Ascending aorta (tissue), 2 donors: ENCODE results near the gene SFSWAP. TPM values are rescaled to one million over a fixed set of nuclear protein-coding genes. Genes with fewer than 3 reads are reported as not detected.
A peak's percentile ranks its signal among the peaks of the same experiment; 100 is the strongest.

Source experiments
- DNase-seq, 2 donors: peaks; one replicate each; pipeline ENCODE4 v3.0.0-alpha.2; 2019; ENCODE audit warnings: low spot score in 2 of 2
- H3K27ac ChIP-seq, 2 donors: fragments of 200-600 bp; sonication (generic); one replicate each; pipeline ENCODE4 v1.5.1; 2016 to 2017; ENCODE audit warnings: mild to moderate bottlenecking in 1 of 2
- H3K27me3 ChIP-seq: fragments of 200-600 bp; sonication (generic); one replicate; pipeline ENCODE4 v1.5.1; 2017
- H3K36me3 ChIP-seq, 2 donors: fragments of 200-600 bp; sonication (generic); one replicate each; pipeline ENCODE4 v1.5.1; 2016
- H3K4me1 ChIP-seq, 2 donors: fragments of 200-600 bp; sonication (generic); one replicate each; pipeline ENCODE4 v1.5.1; 2016 to 2017; ENCODE audit warnings: mild to moderate bottlenecking in 1 of 2
- H3K4me3 ChIP-seq, 2 donors: fragments of 200-600 bp; sonication (generic); one replicate each; pipeline ENCODE4 v1.5.1; 2016 to 2017; ENCODE audit warnings: mild to moderate bottlenecking in 1 of 2
- H3K9me3 ChIP-seq, 2 donors: fragments of 200-600 bp; sonication (generic); one replicate each; pipeline ENCODE4 v1.5.1; 2016
- intact Hi-C: fragments of 100-400 bp; cut with DNase I; formaldehyde crosslinking; loops from one replicate; pipeline ENCODE4 v1.15.1; 2023
- total RNA-seq: library from RNA; depleted of rRNA; stranded (reverse); fragments of >200 nt; gene quantifications from one replicate; pipeline ENCODE4 v1.1.0, GENCODE V29; 2016
- TF ChIP-seq, protein P1 (sequence below), 3 experiments: fragments of 200-600 bp in 2 of 3; fragments of 450-650 bp in 1 of 3; sonication (generic) in 2 of 3; IDR thresholded peaks; one replicate each; pipeline ENCODE4 v1.5.1; 2016 to 2019; ENCODE audit warnings: antibody characterized with exemption in 3 of 3, mild to moderate bottlenecking in 1 of 3, moderate library complexity in 1 of 3

Gene SFSWAP
- total RNA-seq, 1 donor from 2014 or later, result 15.8 TPM

DNA sequence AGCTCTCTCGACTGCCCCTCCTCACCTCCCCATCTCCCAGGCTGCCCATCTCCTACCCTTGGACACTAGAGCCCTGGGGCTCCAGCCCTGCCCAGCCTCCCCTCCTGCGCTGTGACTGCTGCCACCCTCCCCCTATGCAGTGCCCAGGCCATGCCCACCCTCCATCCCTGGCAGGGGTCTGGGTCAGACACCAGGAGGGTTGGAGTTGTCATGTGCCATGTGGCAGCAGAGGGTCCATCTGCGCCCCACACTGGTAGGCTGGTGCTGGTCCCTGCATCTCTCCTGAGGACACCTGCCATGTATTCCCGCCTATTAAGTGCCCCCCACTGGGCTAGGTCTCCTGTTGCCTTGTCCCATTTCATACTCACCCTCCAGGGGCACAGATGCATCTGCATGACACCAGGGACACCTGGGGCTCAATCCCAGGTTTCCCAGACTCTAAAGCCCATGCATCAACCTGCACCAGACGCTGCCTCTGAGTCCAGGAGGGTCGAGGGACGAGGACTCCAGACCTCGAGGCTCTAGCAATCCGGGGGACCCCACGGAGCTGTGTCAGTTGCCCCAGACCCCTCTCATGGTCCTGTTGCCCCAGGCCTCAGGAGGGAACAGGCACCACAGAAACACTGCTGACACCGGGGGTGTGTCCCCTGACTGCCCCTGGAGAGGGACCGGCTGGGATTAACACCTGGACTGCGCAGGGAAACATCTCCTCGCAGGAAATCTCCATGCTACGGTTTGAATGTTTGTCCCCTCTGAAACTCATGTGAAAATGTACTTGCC lies 23.4 kb upstream of the SFSWAP start:
- TF ChIP-seq, protein P1, sequence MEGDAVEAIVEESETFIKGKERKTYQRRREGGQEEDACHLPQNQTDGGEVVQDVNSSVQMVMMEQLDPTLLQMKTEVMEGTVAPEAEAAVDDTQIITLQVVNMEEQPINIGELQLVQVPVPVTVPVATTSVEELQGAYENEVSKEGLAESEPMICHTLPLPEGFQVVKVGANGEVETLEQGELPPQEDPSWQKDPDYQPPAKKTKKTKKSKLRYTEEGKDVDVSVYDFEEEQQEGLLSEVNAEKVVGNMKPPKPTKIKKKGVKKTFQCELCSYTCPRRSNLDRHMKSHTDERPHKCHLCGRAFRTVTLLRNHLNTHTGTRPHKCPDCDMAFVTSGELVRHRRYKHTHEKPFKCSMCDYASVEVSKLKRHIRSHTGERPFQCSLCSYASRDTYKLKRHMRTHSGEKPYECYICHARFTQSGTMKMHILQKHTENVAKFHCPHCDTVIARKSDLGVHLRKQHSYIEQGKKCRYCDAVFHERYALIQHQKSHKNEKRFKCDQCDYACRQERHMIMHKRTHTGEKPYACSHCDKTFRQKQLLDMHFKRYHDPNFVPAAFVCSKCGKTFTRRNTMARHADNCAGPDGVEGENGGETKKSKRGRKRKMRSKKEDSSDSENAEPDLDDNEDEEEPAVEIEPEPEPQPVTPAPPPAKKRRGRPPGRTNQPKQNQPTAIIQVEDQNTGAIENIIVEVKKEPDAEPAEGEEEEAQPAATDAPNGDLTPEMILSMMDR (IDR thresholded peaks at IDR 0.05), result no peak
- intact Hi-C loops, result no loop called here
- peak in 1 of 2 donors; percentile 43 for DNase-seq

DNA sequence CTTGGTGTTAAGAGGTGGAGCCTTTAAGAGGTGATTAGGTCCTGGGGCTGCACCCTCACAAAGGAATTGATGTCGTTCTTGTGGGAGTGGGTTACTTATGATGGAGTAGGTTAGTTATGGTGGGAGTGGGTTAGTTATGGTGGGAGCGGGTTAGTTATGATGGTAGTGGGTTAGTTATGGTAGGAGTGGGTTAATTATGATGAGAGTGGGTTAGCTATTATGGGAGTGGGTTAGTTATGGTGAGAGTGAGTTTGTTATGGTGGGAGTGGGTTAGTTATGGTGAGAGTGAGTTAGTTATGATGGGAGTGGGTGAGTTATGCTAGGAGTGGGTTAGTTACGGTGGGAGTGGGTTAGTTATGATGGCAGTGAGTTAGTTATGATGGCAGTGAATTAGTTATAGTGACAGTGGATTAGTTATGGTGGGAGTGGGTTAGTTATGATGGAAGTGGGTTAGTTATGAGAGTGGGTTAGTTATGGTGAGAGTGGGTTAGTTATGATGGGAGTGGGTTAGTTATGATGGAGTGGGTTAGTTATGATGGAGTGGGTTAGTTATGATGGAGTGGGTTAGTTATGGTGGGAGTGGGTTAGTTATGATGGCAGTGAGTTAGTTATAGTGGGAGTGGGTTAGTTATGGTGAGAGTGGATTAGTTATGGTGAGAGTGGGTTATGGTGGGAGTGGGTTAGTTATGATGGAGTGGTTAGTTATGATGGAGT lies 22.6 kb upstream of the SFSWAP start:
- TF ChIP-seq, protein P1 (IDR thresholded peaks at IDR 0.05), result no peak
- H3K27me3 ChIP-seq, result no peaks in the 10 kb centered on the region

More for the DNA sequence above, 23.4 kb upstream of the SFSWAP start:
- Histone ChIP-seq H3K4me1 (no peaks in the 10 kb centered on the region), H3K27ac (no peak overlapping the region), H3K36me3 (no peaks in the 10 kb centered on the region), H3K9me3 (no peaks in the 10 kb centered on the region), H3K27me3 (no peaks in the 10 kb centered on the region), H3K4me3 (no peak overlapping the region)

DNA sequence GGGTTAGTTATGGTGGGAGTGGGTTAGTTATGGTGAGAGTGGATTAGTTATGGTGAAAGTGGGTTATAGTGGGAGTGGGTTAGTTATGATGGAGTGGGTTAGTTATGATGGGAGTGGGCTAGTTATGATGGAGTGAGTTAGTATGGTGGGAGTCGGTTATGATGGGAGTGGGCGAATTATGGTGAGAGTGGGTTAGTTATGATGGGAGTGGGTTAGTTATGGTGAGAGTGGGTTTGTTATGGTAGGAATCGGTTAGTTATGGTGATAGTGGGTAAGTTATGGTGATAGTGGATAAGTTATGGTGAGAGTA lies 22.1 kb upstream of the SFSWAP start:
- intact Hi-C loops, result no loop called here
- no peaks in the 10 kb centered on the region for H3K27me3 ChIP-seq

More for the DNA sequence above, 22.6 kb upstream of the SFSWAP start:
- DNase-seq, result no peak
- intact Hi-C loops, result no loop called here
- H3K9me3 ChIP-seq, result no peaks in the 10 kb centered on the region
- no peaks in the 10 kb centered on the region for H3K36me3 ChIP-seq
- H3K27ac ChIP-seq, result no peak overlapping the region
- H3K4me1 ChIP-seq, result no peaks in the 10 kb centered on the region
- H3K4me3 ChIP-seq, result no peak overlapping the region

GRCh38 chr12:131690320-131690719 lies 20.6 kb upstream of the SFSWAP start:
- TF ChIP-seq, protein P1 (IDR thresholded peaks at IDR 0.05), result no peak
- H3K27me3 ChIP-seq, result no peaks in the 10 kb centered on the region

More for the DNA sequence above, 22.1 kb upstream of the SFSWAP start:
- Histone ChIP-seq H3K27ac (no peak overlapping the region), H3K9me3 (no peaks in the 10 kb centered on the region), H3K4me3 (no peak overlapping the region), H3K4me1 (no peaks in the 10 kb centered on the region), H3K36me3 (no peaks in the 10 kb centered on the region)
- TF ChIP-seq, protein P1 (IDR thresholded peaks at IDR 0.05), result no peak
- no peak for DNase-seq

GRCh38 chr12:131692431-131692830 lies 18.5 kb upstream of the SFSWAP start:
- DNase-seq, result peak in 1 of 2 donors; percentile 56
- no peak overlapping the region for H3K27ac ChIP-seq
- no peak overlapping the region for H3K4me3 ChIP-seq
- no peaks in the 10 kb centered on the region for H3K27me3 ChIP-seq
- intact Hi-C loops, result no loop called here
- H3K36me3 ChIP-seq, result no peaks in the 10 kb centered on the region
- no peaks in the 10 kb centered on the region for H3K9me3 ChIP-seq
- H3K4me1 ChIP-seq, result no peaks in the 10 kb centered on the region
- TF ChIP-seq, protein P1 (IDR thresholded peaks at IDR 0.05), result no peak

More at GRCh38 chr12:131690320-131690719, 20.6 kb upstream of the SFSWAP start:
- Histone ChIP-seq H3K27ac (no peak overlapping the region), H3K4me3 (no peak overlapping the region), H3K9me3 (no peaks in the 10 kb centered on the region), H3K4me1 (no peaks in the 10 kb centered on the region), H3K36me3 (no peaks in the 10 kb centered on the region)
- intact Hi-C loops, result no loop called here
- DNase-seq, result peak in 1 of 2 donors; percentile 22
